ENCODE measurements around the gene ATP2C2.

DNA sequence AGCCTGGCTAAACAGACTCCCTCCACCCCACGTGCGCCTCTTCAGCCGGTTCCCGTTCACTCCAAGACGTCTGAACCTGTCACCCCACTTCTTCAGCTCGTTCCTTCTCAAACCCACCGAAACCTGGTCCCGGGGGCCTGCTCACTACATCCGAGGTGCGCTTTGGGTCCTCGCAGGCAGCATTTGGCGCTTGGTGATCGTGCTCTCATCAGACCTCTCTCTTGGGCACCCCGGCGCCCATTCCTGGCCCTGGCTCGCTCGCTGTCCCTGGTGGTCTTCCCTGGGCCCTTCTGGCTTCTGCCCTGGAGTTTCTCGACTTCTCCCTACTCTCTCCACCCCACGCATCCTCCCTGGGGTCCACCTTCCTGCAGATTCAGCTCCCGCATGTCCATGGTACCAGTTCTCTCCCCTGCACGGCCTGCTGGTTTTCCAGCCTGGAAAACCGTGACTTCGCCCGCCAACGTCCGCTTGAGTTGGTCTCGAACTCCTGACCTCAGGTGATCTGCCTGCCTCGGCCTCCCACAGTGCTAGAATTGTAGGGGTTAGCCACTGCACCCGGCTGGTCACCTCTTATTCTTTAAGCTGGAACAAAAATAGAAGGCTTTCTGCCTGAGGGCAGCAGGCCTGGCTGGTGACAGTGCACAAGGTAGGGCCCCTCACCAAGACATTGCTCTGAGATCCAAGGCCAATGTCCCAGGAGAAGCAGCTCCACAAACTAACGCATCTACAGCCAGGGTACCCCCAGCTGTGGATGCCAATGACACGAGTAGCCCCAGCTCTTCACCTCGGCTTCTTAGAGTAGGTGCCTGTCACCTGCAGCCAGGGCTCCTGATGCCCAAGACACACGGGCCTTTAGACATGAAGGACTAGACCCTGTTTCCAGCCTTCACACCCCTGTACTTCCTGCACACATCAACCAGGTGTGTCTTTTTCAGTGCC is 137.2 kb downstream of the ATP2C2 start:
- TF ChIP-seq CHD2 (IDR thresholded peaks at IDR 0.05; ENCODE audit: low read length, partially characterized antibody) = no peak
- TF ChIP-seq SIN3A (IDR thresholded peaks at IDR 0.05; ENCODE audit: borderline replicate concordance, low read depth, low read length) = no peak

Measured in SK-N-SH (cell line).